ENCODE results near the gene DOCK8. TPM values are rescaled to one million over a fixed set of nuclear protein-coding genes. Genes with fewer than 3 reads are reported as not detected.

Gene DOCK8
- total RNA-seq, 2 experiments from 2014 or later, result 163 to 166 TPM

DNA sequence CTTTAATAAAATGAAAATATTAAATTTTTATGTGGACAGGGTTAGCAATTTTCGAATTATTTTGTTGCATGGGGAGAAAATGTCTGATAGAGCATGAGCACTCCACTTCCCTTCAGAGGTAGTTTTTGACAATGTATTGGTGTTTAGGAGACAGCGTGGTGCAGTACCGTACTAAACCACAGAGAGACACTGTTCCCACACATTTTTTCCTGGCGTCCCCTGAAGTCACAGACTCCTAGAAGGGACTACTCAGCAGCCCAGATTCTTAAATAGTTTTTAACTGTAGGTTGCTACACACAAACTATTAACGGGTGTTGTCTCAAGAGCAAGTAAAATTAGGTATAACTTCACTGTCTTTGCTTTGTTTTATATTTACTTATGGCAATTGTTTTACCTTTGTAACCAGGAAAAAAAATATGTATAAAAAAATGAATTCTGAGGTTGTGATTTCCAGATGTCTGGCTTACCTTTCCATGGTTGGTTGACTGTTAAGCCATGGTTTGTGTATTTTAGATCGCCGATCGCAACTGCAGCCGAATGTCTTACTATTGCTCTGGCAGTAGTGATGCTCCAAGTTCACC is 171.2 kb downstream of the DOCK8 start:
- DNase-seq (peak; percentile 41), ATAC-seq (peak; percentile 81)
- Mint-ChIP-seq H3K9me3 (no peaks in the 10 kb centered on the region), H3K27ac (no peak overlapping the region), H3K4me1 (ENCODE audit: low read depth) (no peaks in the 10 kb centered on the region), H3K4me3 (no peak overlapping the region), H3K36me3 (ENCODE audit: low read depth) (peaks cover 48% of the 10 kb centered on the region), H3K27me3 (no peaks in the 10 kb centered on the region)
- intact Hi-C loops (cut with micrococcal nuclease), result no loop called here
- CTCF ChIA-PET, result interaction anchor here (1.4 kb wide), 1 partner anchor 19 kb away, joined by 6 read pairs; no protein-coding TSS in a partner anchor
- POLR2A ChIA-PET, result no interaction called here
- TF ChIP-seq, protein P1, sequence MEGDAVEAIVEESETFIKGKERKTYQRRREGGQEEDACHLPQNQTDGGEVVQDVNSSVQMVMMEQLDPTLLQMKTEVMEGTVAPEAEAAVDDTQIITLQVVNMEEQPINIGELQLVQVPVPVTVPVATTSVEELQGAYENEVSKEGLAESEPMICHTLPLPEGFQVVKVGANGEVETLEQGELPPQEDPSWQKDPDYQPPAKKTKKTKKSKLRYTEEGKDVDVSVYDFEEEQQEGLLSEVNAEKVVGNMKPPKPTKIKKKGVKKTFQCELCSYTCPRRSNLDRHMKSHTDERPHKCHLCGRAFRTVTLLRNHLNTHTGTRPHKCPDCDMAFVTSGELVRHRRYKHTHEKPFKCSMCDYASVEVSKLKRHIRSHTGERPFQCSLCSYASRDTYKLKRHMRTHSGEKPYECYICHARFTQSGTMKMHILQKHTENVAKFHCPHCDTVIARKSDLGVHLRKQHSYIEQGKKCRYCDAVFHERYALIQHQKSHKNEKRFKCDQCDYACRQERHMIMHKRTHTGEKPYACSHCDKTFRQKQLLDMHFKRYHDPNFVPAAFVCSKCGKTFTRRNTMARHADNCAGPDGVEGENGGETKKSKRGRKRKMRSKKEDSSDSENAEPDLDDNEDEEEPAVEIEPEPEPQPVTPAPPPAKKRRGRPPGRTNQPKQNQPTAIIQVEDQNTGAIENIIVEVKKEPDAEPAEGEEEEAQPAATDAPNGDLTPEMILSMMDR (IDR thresholded peaks at IDR 0.05), result peak; percentile 67

DNA sequence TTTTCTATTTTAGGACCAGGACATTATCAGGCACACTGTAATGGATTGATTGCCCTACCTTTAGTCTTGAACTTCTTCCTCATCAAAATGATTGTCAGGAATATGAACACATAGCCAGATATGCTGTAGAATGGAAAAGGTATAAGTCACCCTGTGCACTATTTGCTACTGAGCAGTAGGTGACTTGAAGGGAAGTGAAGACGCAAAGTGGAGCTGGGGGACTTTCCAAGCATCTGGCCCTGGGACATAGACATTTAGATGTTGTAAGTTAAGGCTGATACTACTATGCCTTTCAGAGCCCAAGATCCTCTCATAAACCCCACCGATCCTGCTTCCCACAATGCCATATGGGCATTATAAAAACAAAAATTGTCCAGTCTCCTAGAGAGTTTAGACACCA is 174.5 kb downstream of the DOCK8 start:
- Mint-ChIP-seq H3K27ac (peak overlapping the region; percentile 58), H3K4me1 (ENCODE audit: low read depth) (no peaks in the 10 kb centered on the region), H3K27me3 (no peaks in the 10 kb centered on the region), H3K9me3 (no peaks in the 10 kb centered on the region), H3K4me3 (no peak overlapping the region), H3K36me3 (ENCODE audit: low read depth) (peaks cover 50% of the 10 kb centered on the region)
- TF ChIP-seq, protein P1 (IDR thresholded peaks at IDR 0.05), result no peak
- POLR2A ChIA-PET, result no interaction called here
- no peak for ATAC-seq
- CTCF ChIA-PET, result no interaction called here
- intact Hi-C loops (cut with micrococcal nuclease), result no loop called here
- DNase-seq, result no peak

DNA sequence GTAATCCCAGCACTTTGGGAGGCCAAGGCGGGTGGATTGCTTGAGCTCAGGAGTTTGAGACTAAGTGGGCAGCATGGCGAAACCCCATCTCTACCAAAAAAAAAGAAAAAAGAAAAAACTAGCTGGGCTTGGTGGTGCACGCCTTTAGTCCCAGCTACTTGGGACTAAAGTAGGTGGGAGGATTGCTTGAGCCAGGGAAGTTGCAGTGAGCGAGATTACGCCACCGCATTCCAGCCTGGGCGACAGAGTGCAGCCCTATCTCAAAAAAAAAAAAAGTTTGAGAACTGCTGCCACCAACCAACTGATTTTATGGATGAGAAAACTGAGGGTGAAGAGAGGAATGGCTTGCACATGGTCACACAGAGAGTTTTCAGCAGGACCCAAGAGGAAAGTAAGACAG is 175.1 kb downstream of the DOCK8 start:
- ATAC-seq (no peak), DNase-seq (no peak)
- Mint-ChIP-seq H3K27me3 (no peaks in the 10 kb centered on the region), H3K4me1 (ENCODE audit: low read depth) (no peaks in the 10 kb centered on the region), H3K4me3 (no peak overlapping the region), H3K27ac (no peak overlapping the region), H3K36me3 (ENCODE audit: low read depth) (peaks cover 47% of the 10 kb centered on the region), H3K9me3 (no peaks in the 10 kb centered on the region)
- intact Hi-C loops (cut with micrococcal nuclease), result no loop called here
- CTCF ChIA-PET, result no interaction called here
- POLR2A ChIA-PET, result no interaction called here
- TF ChIP-seq, protein P1 (IDR thresholded peaks at IDR 0.05), result no peak

DNA sequence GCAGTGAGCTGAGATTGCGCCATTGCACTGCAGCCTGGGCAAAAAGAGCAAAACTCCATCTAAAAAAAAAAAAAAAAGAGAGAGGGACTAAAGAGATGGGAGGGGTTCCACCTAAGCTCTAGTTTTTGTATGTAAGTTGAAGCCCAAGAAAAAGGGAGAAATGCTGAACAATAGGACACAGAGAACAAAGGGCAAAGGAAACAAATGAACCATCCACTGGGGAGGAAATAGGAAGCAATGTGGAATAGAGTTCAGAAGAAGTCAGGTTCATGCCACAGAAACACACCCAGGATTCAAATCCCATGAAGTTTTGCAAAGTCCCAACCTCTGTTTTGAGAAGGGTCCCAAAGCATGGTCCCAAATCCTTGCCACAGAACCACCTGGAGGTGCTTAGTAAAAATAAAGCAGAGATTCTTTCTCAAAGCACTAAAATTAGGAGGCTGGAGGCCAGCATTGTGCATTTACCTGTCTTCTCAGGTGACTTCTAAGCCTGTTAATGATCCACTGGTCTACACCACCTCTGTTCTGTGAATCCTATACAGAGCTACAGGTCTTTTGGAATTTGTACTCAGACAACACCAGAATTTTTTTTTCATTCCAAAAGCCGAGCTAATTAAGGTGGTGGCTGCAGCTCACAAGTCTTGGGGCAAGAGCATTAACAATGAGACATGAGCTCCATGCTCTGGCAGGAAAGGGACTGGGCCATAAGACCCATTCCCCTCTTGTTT is 177.6 kb downstream of the DOCK8 start:
- Mint-ChIP-seq H3K36me3 (ENCODE audit: low read depth) (peaks cover 41% of the 10 kb centered on the region), H3K27ac (peak overlapping the region; percentile 35), H3K4me1 (ENCODE audit: low read depth) (no peaks in the 10 kb centered on the region), H3K4me3 (no peak overlapping the region), H3K9me3 (no peaks in the 10 kb centered on the region), H3K27me3 (no peaks in the 10 kb centered on the region)
- no peak for DNase-seq
- intact Hi-C loops (cut with micrococcal nuclease), result no loop called here
- ChIA-PET CTCF (no interaction called here), POLR2A (interaction anchor here (0.6 kb wide), 1 partner anchor 230 kb away, joined by 3 read pairs; no protein-coding TSS in a partner anchor)
- no peak for ATAC-seq
- TF ChIP-seq, protein P1 (IDR thresholded peaks at IDR 0.05), result no peak
